Articular chondrocyte of knee joint (primary cell): Measurements from ENCODE around the gene EFCAB14. TPM values are rescaled to one million over a fixed set of nuclear protein-coding genes. Genes with fewer than 3 reads are reported as not detected.

Source experiments
- total RNA-seq: library from RNA; depleted of rRNA; stranded (reverse); fragments of >200 nt; gene quantifications from 2 replicates; pipeline ENCODE4 v1.2.3, GENCODE V29; 2012

EFCAB14 gene, protein sequence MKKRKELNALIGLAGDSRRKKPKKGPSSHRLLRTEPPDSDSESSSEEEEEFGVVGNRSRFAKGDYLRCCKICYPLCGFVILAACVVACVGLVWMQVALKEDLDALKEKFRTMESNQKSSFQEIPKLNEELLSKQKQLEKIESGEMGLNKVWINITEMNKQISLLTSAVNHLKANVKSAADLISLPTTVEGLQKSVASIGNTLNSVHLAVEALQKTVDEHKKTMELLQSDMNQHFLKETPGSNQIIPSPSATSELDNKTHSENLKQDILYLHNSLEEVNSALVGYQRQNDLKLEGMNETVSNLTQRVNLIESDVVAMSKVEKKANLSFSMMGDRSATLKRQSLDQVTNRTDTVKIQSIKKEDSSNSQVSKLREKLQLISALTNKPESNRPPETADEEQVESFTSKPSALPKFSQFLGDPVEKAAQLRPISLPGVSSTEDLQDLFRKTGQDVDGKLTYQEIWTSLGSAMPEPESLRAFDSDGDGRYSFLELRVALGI
- 75.3 and 79.7 TPM in 2 replicates for total RNA-seq

GRCh38 chr1:46718727-46719622 is at the start of gene EFCAB14:
Gene EFCAB14, minus strand, starts transcription at chr1:46719114. Its CDS starts 1,027 bp downstream, at chr1:46718087.

GRCh38 chr1:46671554-46671953 is 47.4 kb downstream of the EFCAB14 start, which contains the start of gene TEX38:
Gene TEX38, plus strand, starts transcription at chr1:46671854. Its CDS starts 81 bp downstream, at chr1:46671935.

GRCh38 chr1:46667782-46668760 is 50.8 kb downstream of the EFCAB14 start, which contains the start of gene ATPAF1:
Gene ATPAF1, minus strand, starts transcription at chr1:46668364. Its CDS starts 42 bp downstream, at chr1:46668322.

Other genes with a start within 250 kb of the EFCAB14 start
- not detected in 2 replicates for gene DMBX1, start 229.3 kb downstream of the EFCAB14 start, total RNA-seq
- gene KNCN, start 167.5 kb downstream of the EFCAB14 start, total RNA-seq: not detected in 2 replicates
- gene MKNK1, start 114.8 kb downstream of the EFCAB14 start, total RNA-seq: 18.6 and 28.5 TPM in 2 replicates
- gene MOB3C, start 102.3 kb downstream of the EFCAB14 start, total RNA-seq: 5.6 and 8.6 TPM in 2 replicates
- 52.3 and 57.2 TPM in 2 replicates for gene ATPAF1, start 50.8 kb downstream of the EFCAB14 start, total RNA-seq
- not detected in 2 replicates for gene TEX38, start 47.3 kb downstream of the EFCAB14 start, total RNA-seq
- not detected in 2 replicates for gene CYP4B1, start 79.9 kb upstream of the EFCAB14 start, total RNA-seq
- not detected in 2 replicates for gene CYP4A11, start 222.4 kb upstream of the EFCAB14 start, total RNA-seq